ENCODE data around the gene VPS37C.

Gene VPS37C

DNA sequence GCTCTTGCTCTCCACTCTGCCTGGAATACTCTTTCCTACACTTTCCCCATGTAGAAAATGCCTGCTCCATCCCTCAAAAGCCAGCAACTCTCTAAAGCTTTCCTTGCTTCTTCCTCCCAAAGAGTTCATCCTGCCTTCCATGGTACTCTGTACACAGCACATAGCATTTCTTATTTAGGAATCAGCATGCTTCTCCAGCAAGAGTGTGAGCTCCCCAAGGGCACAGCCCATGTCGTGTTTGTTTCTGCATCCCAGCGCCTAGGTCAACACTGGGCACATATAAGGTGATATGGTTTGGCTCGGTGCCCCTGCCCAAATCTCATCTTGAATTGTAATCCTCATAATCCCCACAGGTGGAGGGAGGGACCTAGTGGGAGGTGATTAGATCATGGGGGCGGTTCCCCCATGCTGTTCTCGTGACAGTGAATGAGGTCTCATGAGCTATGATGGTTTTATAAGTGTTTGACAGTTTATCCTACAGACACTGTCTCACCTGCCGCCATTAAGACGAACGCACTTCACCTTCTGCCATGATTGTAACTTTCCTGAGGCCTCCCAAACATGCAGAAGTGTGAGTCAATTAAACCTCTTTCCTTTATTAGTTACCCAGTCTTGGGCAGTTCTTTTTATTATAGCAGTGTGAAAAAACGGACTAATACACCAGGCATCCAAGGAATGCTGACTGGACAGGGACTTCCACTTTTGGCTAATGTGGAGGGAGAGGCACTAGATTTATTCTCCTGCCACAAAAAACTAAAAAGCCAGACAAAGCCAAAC lies 8.2 kb downstream of the VPS37C start:
- DNase-seq: no peak

DNA sequence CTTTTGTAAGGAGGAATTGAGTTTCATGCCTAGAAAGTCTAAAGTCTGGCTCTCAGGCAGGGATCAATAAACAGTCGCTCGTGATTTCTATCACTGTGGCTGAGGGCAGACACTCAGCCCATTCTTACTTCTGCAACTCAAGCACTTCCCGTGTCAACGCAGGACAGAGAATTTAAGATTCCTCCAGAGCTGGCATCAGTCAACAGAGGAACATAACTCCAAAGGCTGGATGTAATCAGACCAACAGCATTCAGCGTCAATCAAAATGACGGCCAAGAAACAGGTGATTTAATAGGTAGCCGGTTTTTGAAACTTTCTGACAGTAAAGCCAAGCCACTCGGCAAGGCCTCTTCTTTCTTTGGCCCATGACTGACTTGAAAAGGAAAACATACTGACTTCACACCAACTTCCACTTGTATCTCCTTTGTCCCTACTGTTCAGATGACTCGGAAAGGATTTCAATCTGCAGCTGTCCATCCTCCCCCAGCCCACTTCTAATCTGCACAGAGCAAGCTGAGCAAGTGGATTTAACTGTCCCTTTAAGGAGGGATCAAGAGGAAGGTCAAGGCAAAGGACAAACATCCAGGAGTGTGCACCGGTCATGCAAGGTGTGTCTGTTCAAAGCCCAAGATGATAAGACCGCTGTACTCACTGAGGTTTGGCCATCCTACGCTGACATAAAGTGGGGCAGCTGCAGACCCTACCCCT lies 9.5 kb downstream of the VPS37C start:
- DNase-seq: no peak

DNA sequence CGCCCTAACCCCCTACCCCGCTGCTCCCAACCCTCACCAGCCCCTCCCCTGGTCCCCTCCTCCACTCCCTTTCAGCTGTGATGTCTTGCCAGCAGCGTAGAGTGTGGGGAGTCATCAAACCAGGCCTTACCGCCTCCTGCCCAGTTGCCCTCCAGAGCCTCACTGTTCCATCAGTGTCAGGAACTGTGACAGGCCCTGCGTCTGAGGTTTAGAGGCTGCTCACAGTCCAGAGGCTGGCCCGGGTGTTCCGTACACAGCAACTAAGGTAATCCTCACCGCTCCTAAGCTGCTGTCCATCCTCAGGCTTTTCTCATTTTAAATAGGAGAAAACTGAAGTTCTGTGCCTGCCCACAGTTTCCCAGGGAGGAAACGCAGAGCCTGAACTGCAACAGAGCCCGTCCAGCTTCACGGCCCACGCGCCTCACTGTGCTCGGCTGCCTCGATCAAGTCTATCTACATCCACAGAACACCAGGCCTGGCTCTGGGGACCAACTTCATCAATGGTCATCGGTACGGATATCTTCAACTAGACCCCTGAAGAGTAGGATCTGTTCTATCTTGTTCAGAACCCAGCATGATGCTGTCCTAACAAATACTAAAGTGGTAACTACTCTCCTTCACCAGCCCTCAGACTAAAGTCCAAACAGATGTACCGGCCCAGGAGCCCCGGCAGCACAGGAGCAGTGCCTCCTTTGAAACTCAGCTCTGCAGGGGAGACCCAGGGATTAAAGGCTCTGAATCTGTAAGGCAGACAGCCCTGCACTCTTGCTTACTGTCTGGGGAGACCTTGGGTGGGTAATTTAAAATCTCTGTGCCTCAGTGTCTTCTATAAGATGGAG lies 10.3 kb downstream of the VPS37C start:
- DNase-seq: no peak

DNA sequence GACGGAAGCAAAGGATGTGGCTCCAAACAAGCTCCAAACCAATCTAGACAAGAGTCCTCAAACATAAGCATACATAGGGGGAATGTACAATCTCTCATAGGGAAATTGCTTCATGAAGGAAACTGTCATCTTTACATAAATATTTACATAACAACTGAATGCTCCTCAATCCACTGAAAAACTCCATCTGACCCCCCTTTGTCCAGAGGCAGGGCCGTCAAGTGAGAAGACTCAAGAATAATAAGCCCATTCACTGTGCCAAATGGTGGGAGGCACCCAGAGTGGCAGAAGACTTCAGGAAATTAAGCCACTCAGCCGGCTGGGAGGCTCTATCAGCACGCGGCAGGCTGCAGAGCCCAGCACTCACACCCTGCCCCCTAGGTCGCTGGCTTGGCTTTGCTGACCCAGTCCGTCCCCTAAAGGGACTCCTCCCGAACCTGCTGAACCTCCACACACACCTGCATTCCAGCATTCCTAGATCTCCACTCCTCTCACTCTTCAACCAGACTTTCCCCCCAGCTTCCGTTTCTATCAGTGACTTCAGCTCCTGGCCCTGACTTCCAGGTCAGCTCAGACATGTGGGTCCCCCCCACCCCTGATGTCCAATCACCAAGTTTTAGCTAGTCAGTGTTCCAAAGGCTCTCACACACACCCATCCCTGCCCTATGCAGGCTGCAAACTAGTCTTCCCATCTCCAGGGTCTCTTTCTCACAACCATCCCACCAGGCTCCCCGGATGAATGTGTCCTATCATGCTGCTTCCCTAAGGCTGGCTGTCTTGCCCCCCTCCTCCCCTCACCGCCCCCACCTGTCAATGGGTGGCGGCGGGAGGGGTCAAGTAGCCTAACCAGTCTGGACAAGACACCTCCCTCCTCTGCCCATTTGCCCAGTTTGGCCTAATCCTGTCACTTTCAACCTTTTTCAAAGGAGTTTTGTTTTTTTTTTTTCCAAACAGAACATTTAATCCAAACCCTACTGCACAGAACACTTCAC lies 11.3 kb downstream of the VPS37C start:
- no peak for DNase-seq

DNA sequence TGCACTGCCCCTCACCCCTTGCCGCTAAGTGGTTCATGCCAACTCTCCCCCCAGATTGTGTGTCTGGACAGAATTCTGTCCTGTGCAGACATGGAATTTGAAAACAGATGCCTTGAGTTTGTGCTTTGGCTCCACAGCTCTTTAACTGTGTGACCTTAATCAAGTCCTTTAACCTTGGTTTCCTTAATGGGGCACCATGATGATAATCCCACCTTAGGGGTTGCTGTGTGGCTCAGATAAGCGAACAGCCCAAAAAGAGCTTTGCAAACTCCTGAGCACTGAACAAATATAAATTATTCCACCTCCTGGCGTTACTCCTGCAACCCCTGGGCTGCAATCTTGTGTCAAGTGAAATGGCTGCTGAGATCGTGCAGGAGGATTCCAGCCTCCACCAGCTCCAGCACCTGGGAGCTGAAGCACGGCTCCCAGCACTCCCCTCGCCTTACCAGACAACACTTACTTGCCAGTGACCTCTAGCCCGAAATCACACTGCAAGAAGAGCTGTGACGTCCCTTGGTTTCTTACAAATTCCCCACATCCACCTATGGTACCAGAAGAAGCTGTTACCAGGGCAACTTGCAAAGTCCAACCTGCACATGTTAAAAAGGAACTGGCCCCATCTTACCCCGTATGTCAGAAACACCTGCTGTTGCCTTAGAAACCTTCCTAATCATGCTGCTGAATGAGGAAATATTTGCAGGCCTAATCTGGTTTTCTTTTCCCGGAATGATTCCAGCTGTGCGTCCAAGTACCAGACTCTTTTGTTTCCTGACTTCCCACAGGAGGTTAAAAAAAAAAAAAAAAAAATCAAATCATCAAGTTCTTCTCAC lies 13.2 kb downstream of the VPS37C start:
- no peak for DNase-seq

DNA sequence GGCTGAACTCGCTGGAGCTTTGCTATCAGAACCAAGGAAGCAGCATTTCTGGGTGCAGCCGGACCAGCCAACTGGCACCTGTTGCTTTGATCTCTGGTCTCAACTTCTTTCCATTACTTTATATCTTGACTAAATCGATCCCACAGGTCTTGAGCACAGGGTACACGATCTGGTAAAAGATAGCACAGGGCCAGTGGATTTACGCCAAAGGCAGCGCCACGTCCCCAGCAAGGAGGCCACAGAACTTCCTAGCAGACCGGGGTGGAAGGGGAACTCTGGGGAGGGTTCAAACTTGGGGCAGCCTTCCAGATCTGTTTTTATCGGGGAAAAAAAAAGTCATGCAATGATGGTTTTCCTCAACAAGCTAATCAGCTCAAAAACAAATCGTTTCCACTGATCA lies 14.0 kb downstream of the VPS37C start:
- no peak for DNase-seq

- DNase-seq: no peak
Observed at GRCh38 chr11:61146416-61146815, 14.8 kb downstream of the VPS37C start.

DNA sequence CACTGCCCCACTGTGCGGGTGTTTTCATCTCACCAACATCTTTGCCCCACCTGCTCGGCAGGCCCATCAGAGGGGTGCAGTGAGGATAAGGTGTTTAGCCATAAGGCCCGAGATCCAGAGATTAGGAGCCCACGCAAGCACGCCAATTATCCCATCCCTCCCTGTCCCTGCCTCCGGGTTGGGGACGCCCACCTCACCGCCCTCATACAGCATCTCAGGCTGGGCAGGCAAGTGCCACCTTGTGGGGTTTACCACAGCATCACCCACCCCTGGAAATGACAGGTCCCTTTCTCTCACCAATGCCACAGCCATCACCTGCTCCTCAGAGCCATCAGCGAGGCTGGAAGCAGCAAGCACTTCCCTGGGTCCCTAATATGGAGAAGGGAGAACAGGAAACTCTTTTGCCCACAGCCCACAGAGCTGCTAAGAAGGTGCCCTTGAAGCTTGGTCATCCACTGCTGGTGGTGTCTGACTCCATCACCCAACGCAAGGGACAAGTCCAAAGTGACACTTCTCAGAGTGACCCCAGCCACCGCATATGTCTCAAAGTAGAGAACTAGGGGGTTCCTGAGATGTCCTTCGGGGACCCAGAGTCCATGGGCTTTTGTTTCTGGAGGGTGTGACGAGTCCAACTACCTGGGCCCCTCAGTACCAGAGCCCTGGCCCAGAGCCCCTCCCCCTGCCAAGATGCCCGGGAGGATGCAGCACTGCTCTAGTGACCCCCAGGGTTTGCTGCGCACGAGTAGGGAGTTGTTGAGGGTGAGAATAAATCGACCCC lies 15.8 kb downstream of the VPS37C start:
- DNase-seq: no peak

DNA sequence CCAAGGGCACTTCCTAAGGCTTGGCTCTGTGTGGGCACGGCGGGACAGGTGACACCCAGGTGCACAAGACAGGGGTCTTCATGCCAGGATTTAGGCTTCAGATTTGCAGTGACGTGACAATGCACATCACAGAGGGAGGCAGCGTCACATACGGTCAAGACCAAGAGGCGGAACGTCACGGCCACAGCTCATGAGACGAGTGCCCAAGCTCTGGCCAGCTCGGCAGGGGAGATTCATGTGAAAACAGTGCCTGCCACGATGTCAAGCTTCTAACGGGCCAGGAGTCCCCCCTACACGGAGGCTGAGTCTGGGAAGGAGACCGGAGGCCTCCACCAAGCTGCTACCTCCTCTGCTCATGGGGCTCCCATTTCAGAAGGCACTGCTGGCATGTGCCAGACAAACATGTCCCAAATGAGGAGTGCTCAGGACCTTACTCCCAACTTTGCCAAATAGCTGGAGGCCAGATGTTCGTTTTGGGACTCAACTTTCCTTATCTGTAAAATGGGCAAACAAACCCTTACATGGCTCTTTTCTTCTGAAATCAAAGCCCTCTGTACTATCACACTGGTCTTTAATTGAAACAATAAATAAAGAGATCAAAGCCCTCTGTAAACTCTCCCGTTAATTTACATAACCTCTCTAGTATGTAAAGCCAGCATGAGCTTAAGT lies 16.6 kb downstream of the VPS37C start:
- no peak for DNase-seq

DNA sequence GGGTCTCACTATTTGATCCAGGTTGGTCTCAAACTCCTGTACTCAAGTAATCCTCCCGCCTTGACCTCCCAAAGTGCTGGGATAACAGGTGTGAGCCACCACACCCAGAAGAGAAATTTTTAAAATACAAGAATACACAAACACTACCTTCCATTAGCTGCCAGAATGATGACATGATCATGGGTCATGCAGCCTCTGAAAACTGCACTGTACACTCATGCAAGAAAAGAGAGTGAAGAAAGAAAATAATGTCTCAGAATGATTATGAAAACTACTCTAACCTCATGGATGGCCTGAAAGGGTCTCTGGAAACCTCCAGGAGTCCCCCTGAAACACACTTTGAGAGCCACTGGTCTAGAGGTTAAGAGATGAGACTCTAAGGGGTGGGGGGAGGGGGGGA lies 18.8 kb downstream of the VPS37C start:
- DNase-seq: no peak

DNA sequence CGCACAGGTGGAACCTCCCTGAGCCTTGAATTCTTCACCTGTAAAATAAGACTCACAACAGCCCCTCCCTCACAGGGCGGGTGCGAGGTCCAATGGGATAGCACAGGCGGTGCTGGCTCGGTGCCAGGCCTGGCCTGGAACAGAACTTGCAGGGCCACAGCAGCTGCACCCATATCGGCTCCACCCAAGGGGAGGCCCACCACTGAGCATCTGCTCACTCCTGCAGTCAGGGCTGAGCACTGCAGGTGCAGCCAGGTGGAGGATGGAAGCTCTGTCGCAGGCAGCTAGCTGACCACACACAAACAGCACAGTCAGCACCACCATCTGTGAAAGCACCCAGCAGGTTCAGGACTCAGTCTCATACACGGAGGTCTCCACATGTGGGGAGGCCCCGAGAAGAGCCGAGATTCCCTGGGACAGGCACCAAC lies 19.6 kb downstream of the VPS37C start:
- DNase-seq: peak; percentile 58

- no peak for DNase-seq
Observed at GRCh38 chr11:61140416-61140815, 20.8 kb downstream of the VPS37C start.

- no peak for DNase-seq
Observed at GRCh38 chr11:61139387-61139786, 21.8 kb downstream of the VPS37C start.

DNA sequence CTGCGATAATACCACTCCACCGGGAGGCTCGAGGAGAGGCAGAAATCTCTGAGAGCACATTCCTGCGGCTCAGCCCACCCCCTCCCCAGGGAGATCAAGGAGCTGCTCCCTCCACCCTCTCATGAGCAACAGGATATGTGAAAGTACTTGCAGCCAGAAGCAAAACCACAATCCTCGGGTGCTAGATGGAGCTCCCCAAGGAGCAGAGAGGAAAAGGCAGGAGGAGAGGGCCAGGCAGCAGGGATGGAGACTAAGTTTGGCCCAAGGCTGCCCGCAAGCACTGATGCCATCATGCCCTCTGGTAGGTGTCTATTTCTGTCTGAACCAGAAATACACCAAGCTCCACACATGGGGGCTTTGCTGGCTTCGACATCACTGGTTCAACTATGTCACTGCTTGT lies 22.3 kb downstream of the VPS37C start:
- no peak for DNase-seq

- no peak for DNase-seq
Observed at GRCh38 chr11:61134801-61135257, 26.4 kb downstream of the VPS37C start.

DNA sequence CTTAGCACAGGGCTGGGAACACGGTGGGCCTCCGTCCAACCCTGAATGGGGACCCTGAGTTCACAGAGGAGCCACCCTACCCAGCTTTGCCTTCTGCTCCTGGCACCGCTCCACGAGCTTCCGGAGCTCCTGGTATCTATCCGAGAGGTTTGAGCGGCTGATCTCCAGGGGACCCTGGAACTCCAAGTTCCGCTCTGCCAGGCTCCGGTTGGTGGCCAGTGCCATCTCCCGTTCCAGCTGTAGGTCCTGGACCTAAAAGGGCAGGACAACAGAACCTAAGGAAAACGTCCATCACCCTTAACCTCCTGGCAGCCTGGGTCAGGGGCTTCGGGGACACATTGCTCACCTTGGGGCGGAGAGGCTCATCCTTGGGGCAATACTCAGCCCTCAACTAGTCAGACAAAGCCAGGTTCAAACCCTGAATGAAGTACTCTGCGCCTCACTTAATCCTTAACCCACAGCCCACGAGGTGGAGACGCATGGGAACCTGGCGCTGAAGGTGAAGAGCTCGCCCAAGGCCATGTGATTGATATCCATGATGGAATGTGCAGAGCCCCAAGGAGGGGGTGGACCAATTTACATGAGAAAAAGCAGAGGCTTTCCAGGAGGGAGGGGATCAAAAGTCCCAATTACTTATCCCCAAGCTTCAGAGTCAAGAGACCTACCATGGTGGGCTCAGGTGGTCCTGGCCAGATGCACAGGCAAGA lies 27.1 kb downstream of the VPS37C start:
- DNase-seq: no peak

GRCh38 chr11:61133145-61133544 lies 28.1 kb downstream of the VPS37C start:
- DNase-seq: no peak

GRCh38 chr11:61132646-61133045 lies 28.6 kb downstream of the VPS37C start:
- no peak for DNase-seq

- no peak for DNase-seq
Observed at GRCh38 chr11:61131998-61132555, 29.1 kb downstream of the VPS37C start.

Measured in NCI-H1436 (cell line).